H1 (cell line): ENCODE measurements around the gene BACE2. TPM values are rescaled to one million over a fixed set of nuclear protein-coding genes. Genes with fewer than 3 reads are reported as not detected.

Experiments
- CHD7 ChIP-seq: fragments of 300-600 bp; sonication (generic); IDR thresholded peaks from 2 replicates; pipeline ENCODE4 v1.7.1; 2012; ENCODE audit warnings: low read length, moderate library complexity, mild to moderate bottlenecking, inconsistent platforms; ENCODE audit not compliant: insufficient replicate concordance
- polyA plus RNA-seq, 7 experiments: library from polyadenylated mRNA; depleted of rRNA in 3 of 7; stranded (reverse) in 5 of 7; unstranded in 2 of 7; fragments of >200 nt in 5 of 7; fragments of 200-250 nt in 2 of 7; gene quantifications; 1 replicate in 5 of 7; 2 replicates in 1 of 7; 4 replicates in 1 of 7; pipeline versions ENCODE4 v1.2.1 to v1.2.3, GENCODE V29; 2011 to 2013; ENCODE audit warnings: missing spikeins in 2 of 7, mixed read lengths in 2 of 7
- total RNA-seq: library from RNA; stranded (reverse); fragmentation: NEBNext Ultra II Directional; extraction: Animal tissue kit (Norgen Biotek cat#: 25700); gene quantifications from 2 replicates; pipeline ENCODE4 v1.2.1, GENCODE V29; 2021

Gene BACE2
- total and polyA plus RNA-seq, 2 of the 8 experiments (the other 6 are each of a cell fraction or from before 2014, with no cell fraction given): 8.1 to 10.9 TPM

GRCh38 chr21:41260428-41260827, 92.5 kb downstream of the BACE2 start (continued):
- TF ChIP-seq CHD7: no peak
- TF ChIP-seq, all 59 proteins: peak for 0
